Measurements from ENCODE around the gene HAPSTR1. TPM values are rescaled to one million over a fixed set of nuclear protein-coding genes. Genes with fewer than 3 reads are reported as not detected.

The HAPSTR1 gene
- total RNA-seq, 5 donors from 2014 or later (not counting 1 experiment from before 2014, with no cell fraction given) = 79.3 to 123 (median 87.1) TPM

DNA sequence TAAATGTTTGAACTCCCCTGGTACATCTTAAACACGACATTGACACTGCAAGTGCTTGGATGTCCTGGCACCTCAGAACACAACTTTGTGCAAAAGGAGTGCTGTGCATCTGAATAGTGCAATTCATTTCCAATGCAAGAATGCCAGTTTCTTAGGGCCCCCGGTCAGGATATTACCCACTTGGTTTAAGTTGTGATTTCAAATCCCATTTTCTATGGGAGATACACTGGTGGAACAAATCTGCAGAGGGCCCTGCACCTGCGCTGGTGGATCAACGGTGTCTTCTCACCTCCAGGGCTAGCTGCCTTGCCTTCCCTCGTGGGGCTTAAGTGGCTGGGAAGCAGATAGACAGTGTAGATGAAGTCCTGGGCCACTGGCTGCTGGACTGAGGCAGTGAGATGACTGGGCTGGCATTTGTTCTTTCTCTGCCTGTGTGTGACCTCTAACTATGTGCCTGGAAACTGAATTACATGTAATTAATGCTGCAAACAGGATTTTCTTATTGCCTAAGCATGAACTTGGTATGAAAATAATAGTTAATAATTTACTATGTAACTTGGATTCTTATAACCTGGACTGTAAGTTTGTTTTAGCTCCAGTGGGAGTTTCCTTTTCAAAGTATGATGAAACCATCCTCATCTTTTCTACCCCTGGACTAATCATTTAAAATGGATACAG is 20.9 kb downstream of the HAPSTR1 start:
- H3K9me3 Mint-ChIP-seq = no peaks in the 10 kb centered on the region
- ChIA-PET POLR2A (no interaction called here), CTCF (no interaction called here)
- peak overlapping the region; percentile 28 to 72 for H3K27ac Mint-ChIP-seq
- H3K36me3 Mint-ChIP-seq = peaks cover 55% of the 10 kb centered on the region
- H3K4me1 Mint-ChIP-seq = peaks cover 95 to 99% (median 96%) of the 10 kb centered on the region in 3 donors
- H3K27me3 ChIP-seq (replicated peaks in 1 of 2; ENCODE audit: control insufficient read depth in 2 of 2, extremely low read depth in 1 of 2, insufficient read depth in 2 of 2, low read length in 1 of 2) = no peaks in the 10 kb centered on the region
- no peak overlapping the region for H3K27ac ChIP-seq (ENCODE audit: low read length)
- ATAC-seq (replicated peaks in 1 of 4) (no peak), DNase-seq (no peak)
- peaks cover 25 to 39% of the 10 kb centered on the region in 2 experiments for H3K4me1 ChIP-seq (ENCODE audit: control insufficient read depth in 1 of 2, extremely low read depth in 1 of 2, insufficient read depth in 2 of 2, low read length in 2 of 2)
- peak overlapping the region in 1 of 3 donors; percentile 63 for H3K4me3 Mint-ChIP-seq
- H3K4me3 ChIP-seq (ENCODE audit: control insufficient read depth in 1 of 2, extremely low read depth in 1 of 2, low read length in 1 of 2) = no peak overlapping the region
- WGBS (ENCODE audit: insufficient coverage) = 83% methylated on average over 4 of the region's 5 CpGs
- peaks cover 0 to 51% of the 10 kb centered on the region in 2 donors for H3K36me3 ChIP-seq (ENCODE audit: control insufficient read depth in 2 of 2, extremely low read depth in 1 of 2, insufficient read depth in 1 of 2, low read length in 1 of 2)
- H3K27me3 Mint-ChIP-seq = no peaks in the 10 kb centered on the region
- H3K9me3 ChIP-seq = no peaks in the 10 kb centered on the region

DNA sequence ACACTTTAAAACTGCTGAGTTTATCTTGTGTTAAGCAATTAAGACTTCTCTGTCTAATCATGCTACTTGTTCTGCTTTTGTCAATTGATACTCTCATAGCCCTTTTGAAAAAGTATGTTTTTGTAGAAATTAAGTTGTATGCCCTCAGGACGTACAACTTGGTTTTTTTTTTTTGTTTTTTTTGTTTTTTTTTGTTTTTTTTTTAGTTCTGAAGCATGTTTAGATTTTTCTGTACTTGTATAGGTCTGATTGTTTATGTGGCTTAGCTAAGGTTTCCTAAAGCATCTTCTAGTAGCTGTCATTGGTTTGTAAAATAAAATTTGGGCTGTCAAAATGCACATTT is 21.4 kb downstream of the HAPSTR1 start:
- no peak for DNase-seq
- no peak overlapping the region for H3K27ac ChIP-seq (ENCODE audit: low read length)
- no peaks in the 10 kb centered on the region for H3K27me3 Mint-ChIP-seq
- ChIA-PET POLR2A (interaction anchor here in 1 of 2 donors (0.7 kb wide), 1 partner anchor 244 kb away, joined by 6 read pairs; the partner anchor contains the start of gene CARHSP1), CTCF (no interaction called here)
- peaks cover 95 to 99% (median 96%) of the 10 kb centered on the region in 3 donors for H3K4me1 Mint-ChIP-seq
- H3K9me3 ChIP-seq = no peaks in the 10 kb centered on the region
- H3K36me3 Mint-ChIP-seq = peaks cover 55% of the 10 kb centered on the region
- no peaks in the 10 kb centered on the region for H3K9me3 Mint-ChIP-seq
- peak overlapping the region; percentile 62 to 82 for H3K27ac Mint-ChIP-seq
- WGBS (ENCODE audit: insufficient coverage) = 67% methylated on average over 1 of the region's 1 CpG
- peak overlapping the region in 1 of 3 donors; percentile 63 for H3K4me3 Mint-ChIP-seq
- ATAC-seq (replicated peaks in 1 of 4) = no peak
- no peak overlapping the region for H3K4me3 ChIP-seq (ENCODE audit: control insufficient read depth in 1 of 2, extremely low read depth in 1 of 2, low read length in 1 of 2)
- no peaks in the 10 kb centered on the region for H3K27me3 ChIP-seq (replicated peaks in 1 of 2; ENCODE audit: control insufficient read depth in 2 of 2, extremely low read depth in 1 of 2, insufficient read depth in 2 of 2, low read length in 1 of 2)
- H3K4me1 ChIP-seq (ENCODE audit: control insufficient read depth in 1 of 2, extremely low read depth in 1 of 2, insufficient read depth in 2 of 2, low read length in 2 of 2) = peaks cover 22 to 35% of the 10 kb centered on the region in 2 experiments
- peaks cover 0 to 51% of the 10 kb centered on the region in 2 donors for H3K36me3 ChIP-seq (ENCODE audit: control insufficient read depth in 2 of 2, extremely low read depth in 1 of 2, insufficient read depth in 1 of 2, low read length in 1 of 2)

DNA sequence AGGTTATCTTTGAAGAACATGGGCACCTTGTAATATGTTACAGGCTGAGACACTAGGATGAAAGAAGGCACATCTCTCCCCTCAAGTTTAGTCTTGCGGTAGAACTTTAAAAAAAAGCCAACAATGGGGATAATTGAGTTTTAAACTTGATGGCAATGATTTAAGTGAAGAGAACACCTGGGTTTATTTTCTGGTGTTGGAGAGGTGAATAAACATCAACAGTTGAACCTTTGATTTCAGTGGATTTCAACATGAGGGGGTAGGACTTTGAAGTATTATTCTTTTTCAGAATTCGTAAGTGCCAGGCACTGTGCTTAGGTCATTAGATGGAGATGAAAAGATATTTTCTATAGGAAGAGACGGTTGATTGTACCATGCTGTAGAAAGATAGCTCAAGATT is 22.3 kb downstream of the HAPSTR1 start:
- H3K9me3 Mint-ChIP-seq = no peaks in the 10 kb centered on the region
- WGBS (ENCODE audit: insufficient coverage) = 67% methylated on average over 2 of the region's 3 CpGs
- H3K9me3 ChIP-seq = no peaks in the 10 kb centered on the region
- no peak overlapping the region for H3K4me3 ChIP-seq (ENCODE audit: control insufficient read depth in 1 of 2, extremely low read depth in 1 of 2, low read length in 1 of 2)
- H3K27ac ChIP-seq (ENCODE audit: low read length) = no peak overlapping the region
- peaks cover 0 to 48% of the 10 kb centered on the region in 2 donors for H3K36me3 ChIP-seq (ENCODE audit: control insufficient read depth in 2 of 2, extremely low read depth in 1 of 2, insufficient read depth in 1 of 2, low read length in 1 of 2)
- H3K4me1 Mint-ChIP-seq = peaks cover 90 to 98% (median 94%) of the 10 kb centered on the region in 3 donors
- H3K27me3 ChIP-seq (replicated peaks in 1 of 2; ENCODE audit: control insufficient read depth in 2 of 2, extremely low read depth in 1 of 2, insufficient read depth in 2 of 2, low read length in 1 of 2) = no peaks in the 10 kb centered on the region
- no peaks in the 10 kb centered on the region for H3K27me3 Mint-ChIP-seq
- H3K4me1 ChIP-seq (ENCODE audit: control insufficient read depth in 1 of 2, extremely low read depth in 1 of 2, insufficient read depth in 2 of 2, low read length in 2 of 2) = peaks cover 16 to 29% of the 10 kb centered on the region in 2 experiments
- ATAC-seq (replicated peaks in 1 of 4) = no peak
- H3K36me3 Mint-ChIP-seq = peaks cover 58% of the 10 kb centered on the region
- H3K4me3 Mint-ChIP-seq = peak overlapping the region in 1 of 3 donors; percentile 63
- POLR2A ChIA-PET = interaction anchor here in 1 of 2 donors (0.6 to 1.8 kb wide), 3 partner anchors 12 to 54 kb away, joined by 3 to 12 read pairs (median 3); no protein-coding TSS in a partner anchor
- peak overlapping the region; percentile 63 to 82 for H3K27ac Mint-ChIP-seq
- no peak for DNase-seq
- CTCF ChIA-PET = no interaction called here

DNA sequence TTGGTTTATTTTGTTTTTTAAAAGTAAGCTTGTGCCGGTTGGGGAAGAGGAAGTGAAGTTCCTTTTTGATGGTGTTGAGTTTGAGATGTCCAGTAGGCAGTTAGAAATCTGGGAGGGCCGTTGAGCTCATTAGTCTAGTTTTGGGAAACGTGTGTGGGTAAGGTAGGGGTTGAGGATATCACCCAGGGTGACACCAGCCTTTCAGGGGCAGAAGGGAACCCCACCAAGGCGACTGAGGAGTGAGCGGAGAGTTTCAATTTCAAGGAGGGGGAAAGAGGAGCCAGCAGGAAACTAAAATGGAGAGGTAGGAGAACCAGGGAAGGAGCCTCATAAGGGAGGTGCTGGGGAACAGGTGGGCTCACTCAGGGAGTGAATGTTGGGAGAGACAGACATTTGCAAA is 22.7 kb downstream of the HAPSTR1 start:
- ATAC-seq (replicated peaks in 1 of 4) (peak in 1 of 4 experiments; percentile 16), DNase-seq (no peak)
- H3K27ac ChIP-seq (ENCODE audit: low read length) = peak overlapping the region; percentile 19
- H3K4me3 ChIP-seq (ENCODE audit: control insufficient read depth in 1 of 2, extremely low read depth in 1 of 2, low read length in 1 of 2) = no peak overlapping the region
- H3K9me3 ChIP-seq = no peaks in the 10 kb centered on the region
- no peaks in the 10 kb centered on the region for H3K27me3 ChIP-seq (replicated peaks in 1 of 2; ENCODE audit: control insufficient read depth in 2 of 2, extremely low read depth in 1 of 2, insufficient read depth in 2 of 2, low read length in 1 of 2)
- Mint-ChIP-seq H3K4me1 (peaks cover 86 to 98% (median 93%) of the 10 kb centered on the region in 3 donors), H3K36me3 (peaks cover 54% of the 10 kb centered on the region), H3K27me3 (no peaks in the 10 kb centered on the region), H3K4me3 (peak overlapping the region in 1 of 3 donors; percentile 63), H3K9me3 (no peaks in the 10 kb centered on the region), H3K27ac (peak overlapping the region; percentile 63 to 82)
- ChIA-PET CTCF (no interaction called here), POLR2A (interaction anchor here in 1 of 2 donors (0.6 to 1.8 kb wide), 4 partner anchors 12 to 74 kb away, joined by 3 to 12 read pairs (median 7); no protein-coding TSS in a partner anchor)
- 69% methylated on average over 3 of the region's 5 CpGs for WGBS (ENCODE audit: insufficient coverage)
- H3K36me3 ChIP-seq (ENCODE audit: control insufficient read depth in 2 of 2, extremely low read depth in 1 of 2, insufficient read depth in 1 of 2, low read length in 1 of 2) = peaks cover 0 to 46% of the 10 kb centered on the region in 2 donors
- peaks cover 15 to 25% of the 10 kb centered on the region in 2 experiments for H3K4me1 ChIP-seq (ENCODE audit: control insufficient read depth in 1 of 2, extremely low read depth in 1 of 2, insufficient read depth in 2 of 2, low read length in 2 of 2)

DNA sequence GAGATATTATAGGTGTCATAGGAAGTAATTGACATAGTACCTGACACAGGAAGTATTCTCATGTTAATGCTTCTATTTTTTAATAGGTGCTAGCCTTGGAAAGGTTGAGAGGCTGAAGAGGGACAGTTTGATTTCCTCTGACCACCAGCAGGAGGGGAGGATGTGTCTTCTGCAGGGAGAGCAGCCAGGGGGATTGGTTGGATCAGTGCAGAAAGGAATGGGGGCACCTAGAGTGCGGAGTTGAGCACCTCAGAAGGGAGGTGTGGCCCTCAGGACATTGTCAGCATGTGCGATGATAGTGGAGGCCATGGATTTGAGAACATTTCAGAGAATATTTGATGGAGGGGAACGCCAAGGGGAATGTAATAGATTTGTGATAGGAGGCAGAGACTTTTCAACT is 23.4 kb downstream of the HAPSTR1 start:
- H3K4me1 ChIP-seq (ENCODE audit: control insufficient read depth in 1 of 2, extremely low read depth in 1 of 2, insufficient read depth in 2 of 2, low read length in 2 of 2) = peaks cover 15 to 22% of the 10 kb centered on the region in 2 experiments
- H3K4me3 ChIP-seq (ENCODE audit: control insufficient read depth in 1 of 2, extremely low read depth in 1 of 2, low read length in 1 of 2) = no peak overlapping the region
- H3K27me3 ChIP-seq (replicated peaks in 1 of 2; ENCODE audit: control insufficient read depth in 2 of 2, extremely low read depth in 1 of 2, insufficient read depth in 2 of 2, low read length in 1 of 2) = no peaks in the 10 kb centered on the region
- ATAC-seq (replicated peaks in 1 of 4) (peak in 1 of 4 experiments; percentile 17), DNase-seq (no peak)
- no peaks in the 10 kb centered on the region for H3K9me3 ChIP-seq
- Mint-ChIP-seq H3K27me3 (no peaks in the 10 kb centered on the region), H3K4me1 (peaks cover 79 to 98% (median 89%) of the 10 kb centered on the region in 3 donors), H3K4me3 (peak overlapping the region in 1 of 3 donors; percentile 63), H3K27ac (peak overlapping the region; percentile 63 to 82), H3K9me3 (no peaks in the 10 kb centered on the region), H3K36me3 (peaks cover 54% of the 10 kb centered on the region)
- WGBS (ENCODE audit: insufficient coverage) = 100% methylated on average over 1 of the region's 3 CpGs
- H3K36me3 ChIP-seq (ENCODE audit: control insufficient read depth in 2 of 2, extremely low read depth in 1 of 2, insufficient read depth in 1 of 2, low read length in 1 of 2) = peaks cover 0 to 44% of the 10 kb centered on the region in 2 donors
- ChIA-PET POLR2A (interaction anchor here in 1 of 2 donors (1.8 kb wide), 1 partner anchor 13 kb away, joined by 12 read pairs; no protein-coding TSS in a partner anchor), CTCF (no interaction called here)
- H3K27ac ChIP-seq (ENCODE audit: low read length) = no peak overlapping the region

DNA sequence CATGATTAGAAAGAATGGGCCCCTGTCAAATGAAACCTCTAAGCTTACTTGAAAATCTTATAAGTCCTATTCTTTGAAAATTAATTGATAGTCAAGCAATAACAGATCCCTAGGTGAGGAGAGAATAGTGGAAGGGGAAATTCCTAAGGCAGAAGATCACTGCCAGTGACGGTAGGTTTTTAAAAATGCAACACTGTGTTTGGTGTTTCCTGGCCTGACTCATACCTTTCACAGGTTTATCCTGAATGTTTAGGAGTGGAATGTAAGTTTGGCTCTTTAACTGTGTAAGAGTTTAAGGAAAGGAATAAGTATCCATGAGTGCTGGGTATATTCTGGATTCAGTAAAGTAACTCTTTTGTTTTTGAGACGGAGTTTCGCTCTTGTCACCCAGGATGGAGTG is 23.8 kb downstream of the HAPSTR1 start:
- 83% methylated on average over 3 of the region's 3 CpGs for WGBS (ENCODE audit: insufficient coverage)

More for the DNA sequence above, 23.8 kb downstream of the HAPSTR1 start:
- no peaks in the 10 kb centered on the region for H3K27me3 Mint-ChIP-seq
- Histone ChIP-seq H3K36me3 (ENCODE audit: control insufficient read depth in 2 of 2, extremely low read depth in 1 of 2, insufficient read depth in 1 of 2, low read length in 1 of 2) (peaks cover 0 to 43% of the 10 kb centered on the region in 2 donors), H3K27ac (ENCODE audit: low read length) (no peak overlapping the region), H3K4me3 (ENCODE audit: control insufficient read depth in 1 of 2, extremely low read depth in 1 of 2, low read length in 1 of 2) (no peak overlapping the region), H3K4me1 (ENCODE audit: control insufficient read depth in 1 of 2, extremely low read depth in 1 of 2, insufficient read depth in 2 of 2, low read length in 2 of 2) (peaks cover 13 to 21% of the 10 kb centered on the region in 2 experiments), H3K27me3 (replicated peaks in 1 of 2; ENCODE audit: control insufficient read depth in 2 of 2, extremely low read depth in 1 of 2, insufficient read depth in 2 of 2, low read length in 1 of 2) (no peaks in the 10 kb centered on the region), H3K9me3 (no peaks in the 10 kb centered on the region)
- ATAC-seq (replicated peaks in 1 of 4) = no peak
- ChIA-PET CTCF (no interaction called here), POLR2A (no interaction called here)
- H3K4me1 Mint-ChIP-seq = peaks cover 74 to 98% (median 89%) of the 10 kb centered on the region in 3 donors
- no peak overlapping the region for H3K4me3 Mint-ChIP-seq
- peaks cover 57% of the 10 kb centered on the region for H3K36me3 Mint-ChIP-seq
- no peaks in the 10 kb centered on the region for H3K9me3 Mint-ChIP-seq
- H3K27ac Mint-ChIP-seq = no peak overlapping the region
- no peak for DNase-seq
